ENCODE results near the gene CSGALNACT2. TPM values are rescaled to one million over a fixed set of nuclear protein-coding genes. Genes with fewer than 3 reads are reported as not detected.

The CSGALNACT2 gene
- total and polyA plus RNA-seq, 4 experiments from 2014 or later = 21.1 to 48.2 (median 34.4) TPM

DNA sequence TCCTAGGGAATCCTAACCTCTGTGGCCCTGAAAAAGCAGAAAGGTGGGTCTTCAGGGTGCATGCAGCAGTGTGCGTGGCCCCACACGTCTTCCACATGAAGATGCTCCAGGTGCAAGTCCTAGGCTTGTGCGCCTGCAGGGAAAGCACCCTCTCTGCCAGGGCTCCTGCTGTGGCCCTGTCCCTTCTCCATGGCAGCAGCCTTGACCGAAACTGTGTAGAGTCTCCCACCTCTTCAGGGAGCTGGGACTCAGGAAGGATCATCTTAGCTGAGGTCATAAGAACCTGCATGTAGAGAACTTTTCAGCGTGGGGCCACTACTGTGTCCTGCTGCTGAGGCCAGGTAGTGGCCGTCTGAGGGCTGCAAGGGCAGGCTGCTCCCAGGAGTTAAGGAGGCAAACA, 6.3 kb upstream of the CSGALNACT2 start:
- no peak overlapping the region for H3K27ac ChIP-seq (ENCODE audit: low read depth, low read length)
- CTCF ChIA-PET (ENCODE audit: partially characterized antibody) = no interaction called here
- Mint-ChIP-seq H3K27ac (peak overlapping the region in 1 of 7 donors; percentile 18), H3K27me3 (no peaks in the 10 kb centered on the region), H3K36me3 (no peaks in the 10 kb centered on the region), H3K4me3 (no peak overlapping the region), H3K9me3 (no peaks in the 10 kb centered on the region), H3K4me1 (peaks cover 4 to 19% (median 7%) of the 10 kb centered on the region in 4 donors)
- H3K4me1 ChIP-seq (ENCODE audit: insufficient read depth, low read length) = peaks cover 4% of the 10 kb centered on the region
- DNase-seq = no peak
- POLR2A ChIA-PET (ENCODE audit: partially characterized antibody) = no interaction called here
- H3K9me3 ChIP-seq (ENCODE audit: control insufficient read depth in 1 of 2, low read length in 2 of 2) = no peaks in the 10 kb centered on the region
- intact Hi-C loops (cut with micrococcal nuclease) = loop anchor here (10.0 kb wide), 1 partner anchor 347 kb away; the partner anchor contains the start of gene BMS1
- H3K4me3 ChIP-seq (ENCODE audit: low read length in 2 of 2) = no peak overlapping the region
- no peaks in the 10 kb centered on the region for H3K27me3 ChIP-seq (ENCODE audit: insufficient read depth, low read length)
- no peaks in the 10 kb centered on the region for H3K36me3 ChIP-seq (ENCODE audit: insufficient read depth, low read length)

GRCh38 chr10:43132867-43133787, 5.1 kb upstream of the CSGALNACT2 start:
- no peak for DNase-seq
- H3K4me3 ChIP-seq (ENCODE audit: low read length in 2 of 2) = no peak overlapping the region
- H3K27ac ChIP-seq (ENCODE audit: low read depth, low read length) = no peak overlapping the region
- intact Hi-C loops (cut with micrococcal nuclease) = loop anchor here (10.0 kb wide), 1 partner anchor 348 kb away; the partner anchor contains the start of gene BMS1
- H3K36me3 ChIP-seq (ENCODE audit: insufficient read depth, low read length) = no peaks in the 10 kb centered on the region
- ChIA-PET POLR2A (ENCODE audit: partially characterized antibody) (no interaction called here), CTCF (ENCODE audit: partially characterized antibody) (no interaction called here)
- Mint-ChIP-seq H3K36me3 (no peaks in the 10 kb centered on the region), H3K27ac (peak overlapping the region in 2 of 7 donors; percentile 72 to 75), H3K4me1 (peaks cover 4 to 14% (median 10%) of the 10 kb centered on the region in 4 donors), H3K9me3 (no peaks in the 10 kb centered on the region), H3K27me3 (no peaks in the 10 kb centered on the region), H3K4me3 (no peak overlapping the region)
- peaks cover 12% of the 10 kb centered on the region for H3K4me1 ChIP-seq (ENCODE audit: insufficient read depth, low read length)
- H3K9me3 ChIP-seq (ENCODE audit: control insufficient read depth in 1 of 2, low read length in 2 of 2) = no peaks in the 10 kb centered on the region
- no peaks in the 10 kb centered on the region for H3K27me3 ChIP-seq (ENCODE audit: insufficient read depth, low read length)

GRCh38 chr10:43134126-43134905, 3.9 kb upstream of the CSGALNACT2 start:
- Histone ChIP-seq H3K27ac (ENCODE audit: low read depth, low read length) (no peak overlapping the region), H3K27me3 (ENCODE audit: insufficient read depth, low read length) (no peaks in the 10 kb centered on the region), H3K36me3 (ENCODE audit: insufficient read depth, low read length) (no peaks in the 10 kb centered on the region), H3K4me1 (ENCODE audit: insufficient read depth, low read length) (peaks cover 15% of the 10 kb centered on the region), H3K4me3 (ENCODE audit: low read length in 2 of 2) (no peak overlapping the region), H3K9me3 (ENCODE audit: control insufficient read depth in 1 of 2, low read length in 2 of 2) (no peaks in the 10 kb centered on the region)
- intact Hi-C loops (cut with micrococcal nuclease) = loop anchor here (10.0 kb wide), 1 partner anchor 350 kb away; the partner anchor contains the start of gene BMS1
- Mint-ChIP-seq H3K4me1 (peaks cover 9 to 21% (median 16%) of the 10 kb centered on the region in 4 donors), H3K9me3 (no peaks in the 10 kb centered on the region), H3K4me3 (no peak overlapping the region), H3K36me3 (peaks cover 0 to 6% of the 10 kb centered on the region in 2 donors), H3K27ac (peak overlapping the region in 1 of 7 donors; percentile 51), H3K27me3 (no peaks in the 10 kb centered on the region)
- no peak for DNase-seq
- ChIA-PET CTCF (ENCODE audit: partially characterized antibody) (no interaction called here), POLR2A (ENCODE audit: partially characterized antibody) (no interaction called here)

DNA sequence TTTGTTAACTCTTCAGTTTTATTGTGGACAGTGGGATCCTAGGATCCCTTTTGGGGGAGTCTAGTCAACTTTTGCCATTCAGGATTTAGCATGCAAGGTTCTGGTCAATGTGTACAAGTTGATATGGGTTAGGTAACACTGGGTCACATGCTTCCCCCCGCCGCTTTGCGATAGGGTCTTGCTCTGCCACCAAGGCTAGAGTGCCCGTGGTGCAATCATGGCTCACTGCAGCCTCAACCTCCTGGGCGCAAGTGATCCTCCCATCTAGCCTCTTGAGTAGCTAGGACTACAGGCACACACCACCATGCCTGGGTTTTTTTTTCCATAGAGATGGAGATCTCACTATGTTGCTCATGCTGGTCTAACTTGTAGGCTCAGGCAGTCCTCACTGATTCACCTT, 3.2 kb upstream of the CSGALNACT2 start:
- Histone ChIP-seq H3K4me3 (ENCODE audit: low read length in 2 of 2) (no peak overlapping the region), H3K27me3 (ENCODE audit: insufficient read depth, low read length) (no peaks in the 10 kb centered on the region), H3K9me3 (ENCODE audit: control insufficient read depth in 1 of 2, low read length in 2 of 2) (no peaks in the 10 kb centered on the region), H3K36me3 (ENCODE audit: insufficient read depth, low read length) (no peaks in the 10 kb centered on the region), H3K27ac (ENCODE audit: low read depth, low read length) (no peak overlapping the region), H3K4me1 (ENCODE audit: insufficient read depth, low read length) (peaks cover 23% of the 10 kb centered on the region)
- no peaks in the 10 kb centered on the region for H3K9me3 Mint-ChIP-seq
- CTCF ChIA-PET (ENCODE audit: partially characterized antibody) = no interaction called here
- no peak for DNase-seq
- peak overlapping the region in 1 of 7 donors; percentile 97 for H3K27ac Mint-ChIP-seq
- peaks cover 16 to 28% (median 20%) of the 10 kb centered on the region in 4 donors for H3K4me1 Mint-ChIP-seq
- peaks cover 0 to 6% of the 10 kb centered on the region in 2 donors for H3K36me3 Mint-ChIP-seq
- no peaks in the 10 kb centered on the region for H3K27me3 Mint-ChIP-seq
- intact Hi-C loops (cut with micrococcal nuclease) = loop anchor here (5.0 to 10.0 kb wide), 4 partner anchors 212 to 437 kb away; partner anchors contain the start of genes BMS1 and ZNF239
- POLR2A ChIA-PET (ENCODE audit: partially characterized antibody) = no interaction called here
- peak overlapping the region in 2 of 8 donors; percentile 34 to 45 for H3K4me3 Mint-ChIP-seq

- Mint-ChIP-seq H3K4me3 (peak overlapping the region in 7 of 8 donors; percentile 19 to 92 (median 55)), H3K36me3 (peaks cover 0 to 9% of the 10 kb centered on the region in 2 donors), H3K27ac (peak overlapping the region in 6 of 7 donors; percentile 26 to 97 (median 72)), H3K4me1 (peaks cover 21 to 34% (median 25%) of the 10 kb centered on the region in 4 donors), H3K9me3 (no peaks in the 10 kb centered on the region), H3K27me3 (no peaks in the 10 kb centered on the region)
- CTCF ChIA-PET (ENCODE audit: partially characterized antibody) = no interaction called here
- POLR2A ChIA-PET (ENCODE audit: partially characterized antibody) = no interaction called here
- intact Hi-C loops (cut with micrococcal nuclease) = loop anchor here (5.0 to 10.0 kb wide), 4 partner anchors 212 to 437 kb away; partner anchors contain the start of genes BMS1 and ZNF239
- Histone ChIP-seq H3K4me3 (ENCODE audit: low read length in 2 of 2) (no peak overlapping the region), H3K27me3 (ENCODE audit: insufficient read depth, low read length) (no peaks in the 10 kb centered on the region), H3K9me3 (ENCODE audit: control insufficient read depth in 1 of 2, low read length in 2 of 2) (no peaks in the 10 kb centered on the region), H3K36me3 (ENCODE audit: insufficient read depth, low read length) (no peaks in the 10 kb centered on the region), H3K4me1 (ENCODE audit: insufficient read depth, low read length) (peaks cover 29% of the 10 kb centered on the region), H3K27ac (ENCODE audit: low read depth, low read length) (no peak overlapping the region)
- DNase-seq = no peak
Observed at GRCh38 chr10:43135656-43136055, 2.6 kb upstream of the CSGALNACT2 start.

- DNase-seq = no peak
- H3K4me3 ChIP-seq (ENCODE audit: low read length in 2 of 2) = no peak overlapping the region
- no peak overlapping the region for H3K27ac ChIP-seq (ENCODE audit: low read depth, low read length)
- H3K4me1 ChIP-seq (ENCODE audit: insufficient read depth, low read length) = peaks cover 34% of the 10 kb centered on the region
- H3K4me3 Mint-ChIP-seq = peak overlapping the region; percentile 41 to 92 (median 84)
- intact Hi-C loops (cut with micrococcal nuclease) = loop anchor here (5.0 to 10.0 kb wide), 4 partner anchors 211 to 436 kb away; partner anchors contain the start of genes BMS1 and ZNF239
- no peaks in the 10 kb centered on the region for H3K27me3 ChIP-seq (ENCODE audit: insufficient read depth, low read length)
- peaks cover 23 to 41% (median 30%) of the 10 kb centered on the region in 4 donors for H3K4me1 Mint-ChIP-seq
- H3K27ac Mint-ChIP-seq = peak overlapping the region in 6 of 7 donors; percentile 3 to 97 (median 65)
- no peaks in the 10 kb centered on the region for H3K9me3 Mint-ChIP-seq
- H3K36me3 Mint-ChIP-seq = peaks cover 0 to 9% of the 10 kb centered on the region in 2 donors
- ChIA-PET CTCF (ENCODE audit: partially characterized antibody) (no interaction called here), POLR2A (ENCODE audit: partially characterized antibody) (no interaction called here)
- no peaks in the 10 kb centered on the region for H3K27me3 Mint-ChIP-seq
- H3K9me3 ChIP-seq (ENCODE audit: control insufficient read depth in 1 of 2, low read length in 2 of 2) = no peaks in the 10 kb centered on the region
- H3K36me3 ChIP-seq (ENCODE audit: insufficient read depth, low read length) = no peaks in the 10 kb centered on the region
Observed at GRCh38 chr10:43136432-43136831, 1.8 kb upstream of the CSGALNACT2 start.

All from CD4-positive, alpha-beta memory T cell (primary cell).